ENCODE data around the gene LRP1. TPM values are rescaled to one million over a fixed set of nuclear protein-coding genes. Genes with fewer than 3 reads are reported as not detected.
"Not testable (repeated sequence)": the region's sequence is repeated elsewhere in the genome, so short reads cannot be mapped to it uniquely, and the experiment has no call there.

Gene LRP1
- total RNA-seq, 1 experiment from 2014 or later, result 5.8 TPM

- peak; percentile 84 for DNase-seq (ENCODE audit: low spot score)
Measured at GRCh38 chr12:57111031-57111734, 17.1 kb upstream of the LRP1 start, which contains the start of gene STAT6. TSS of gene STAT6 (minus strand) at chr12:57111362. CDS start at chr12:57108278, 3,084 bp downstream.

GRCh38 chr12:57112492-57113294 is 15.6 kb upstream of the LRP1 start:
- no peak for DNase-seq (ENCODE audit: low spot score)

- no peak for DNase-seq (ENCODE audit: low spot score)
Measured at GRCh38 chr12:57116580-57117281, 11.6 kb upstream of the LRP1 start.

GRCh38 chr12:57118711-57119271 is 9.5 kb upstream of the LRP1 start:
- DNase-seq (ENCODE audit: low spot score), result no peak

GRCh38 chr12:57119294-57120085 is 8.8 kb upstream of the LRP1 start:
- DNase-seq (ENCODE audit: low spot score), result no peak

GRCh38 chr12:57120718-57121117 is 7.6 kb upstream of the LRP1 start:
- DNase-seq (ENCODE audit: low spot score), result not testable (repeated sequence)

GRCh38 chr12:57123813-57124212 is 4.5 kb upstream of the LRP1 start:
- DNase-seq (ENCODE audit: low spot score), result no peak

GRCh38 chr12:57124261-57124877 is 3.9 kb upstream of the LRP1 start:
- DNase-seq (ENCODE audit: low spot score), result peak; percentile 67

- DNase-seq (ENCODE audit: low spot score), result no peak
Measured at GRCh38 chr12:57126061-57126460, 2.2 kb upstream of the LRP1 start.

- DNase-seq (ENCODE audit: low spot score), result no peak
Measured at GRCh38 chr12:57126561-57126960, 1.7 kb upstream of the LRP1 start.

GRCh38 chr12:57127101-57127725 is 1.1 kb upstream of the LRP1 start:
- DNase-seq (ENCODE audit: low spot score), result peak; percentile 45

- DNase-seq (ENCODE audit: low spot score), result no peak
Measured at GRCh38 chr12:57128519-57129247, 400 bp downstream of the LRP1 start.

- no peak for DNase-seq (ENCODE audit: low spot score)
Measured at GRCh38 chr12:57129321-57129842, 1.1 kb downstream of the LRP1 start.

GRCh38 chr12:57129889-57130288 is 1.6 kb downstream of the LRP1 start:
- DNase-seq (ENCODE audit: low spot score), result no peak

- DNase-seq (ENCODE audit: low spot score), result no peak
Measured at GRCh38 chr12:57130941-57131340, 2.7 kb downstream of the LRP1 start.

GRCh38 chr12:57131896-57132744 is 3.8 kb downstream of the LRP1 start:
- no peak for DNase-seq (ENCODE audit: low spot score)

- DNase-seq (ENCODE audit: low spot score), result no peak
Measured at GRCh38 chr12:57133013-57133569, 4.8 kb downstream of the LRP1 start.

- no peak for DNase-seq (ENCODE audit: low spot score)
Measured at GRCh38 chr12:57133916-57134315, 5.6 kb downstream of the LRP1 start.

Measured in H4 (cell line).